CD4-positive, alpha-beta T cell (primary cell): ENCODE results near the gene SLC2A9. TPM values are rescaled to one million over a fixed set of nuclear protein-coding genes. Genes with fewer than 3 reads are reported as not detected.

Experiments used
- ATAC-seq: fragments of 200-7000 bp; cut with Tn5 transposase; one replicate; pipeline ENCODE4 v1.10.0; 2022; ENCODE audit warnings: mild to moderate bottlenecking; ENCODE audit not compliant: poor library complexity
- CTCF ChIA-PET: fragments of 350-600 bp; sonication (Branson Sonifier 250); formaldehyde crosslinking; loops from one replicate; lab custom pipeline; 2021; ENCODE audit warnings: antibody characterized with exemption, inconsistent platforms; lab: Charles Lee
- POLR2A ChIA-PET: fragments of 350-600 bp; sonication (Branson Sonifier 250); formaldehyde crosslinking; loops from one replicate; lab custom pipeline; 2021; ENCODE audit warnings: antibody characterized with exemption, inconsistent platforms; lab: Charles Lee
- DNase-seq, 14 experiments: peaks; one replicate each; pipeline ENCODE4 v3.0.0-alpha.2; 2013 to 2020; ENCODE audit warnings: mixed read lengths in 2 of 14
- H3K27ac ChIP-seq, 2 donors: one replicate each; pipeline versions ENCODE4 v1.5.1 to v1.7.0; 2013; ENCODE audit warnings: low read length in 2 of 2, low read depth in 1 of 2, mild to moderate bottlenecking in 1 of 2
- H3K27me3 ChIP-seq, 2 experiments: 1 replicate in 1 of 2; 2 replicates in 1 of 2; pipeline versions ENCODE4 v1.6.1 to v1.7.0; 2013; ENCODE audit warnings: low read length in 2 of 2, control low read depth in 1 of 2, mild to moderate bottlenecking in 1 of 2, moderate library complexity in 1 of 2; ENCODE audit not compliant: insufficient read depth in 2 of 2, control insufficient read depth in 1 of 2
- H3K36me3 ChIP-seq: one replicate; pipeline ENCODE4 v1.6.1; 2013; ENCODE audit warnings: low read length, control low read depth; ENCODE audit not compliant: insufficient read depth
- H3K4me1 ChIP-seq: one replicate; pipeline ENCODE4 v1.6.1; 2013; ENCODE audit warnings: low read length, control low read depth; ENCODE audit not compliant: insufficient read depth
- H3K4me3 ChIP-seq: one replicate; pipeline ENCODE4 v1.5.1; 2013; ENCODE audit warnings: mild to moderate bottlenecking, low read length, moderate library complexity
- H3K9me3 ChIP-seq, 2 experiments: 1 replicate in 1 of 2; 2 replicates in 1 of 2; pipeline versions ENCODE4 v1.6.1 to v1.7.0; 2013; ENCODE audit warnings: low read length in 2 of 2, mild to moderate bottlenecking in 2 of 2, control low read depth in 1 of 2, moderate library complexity in 1 of 2; ENCODE audit not compliant: control insufficient read depth in 1 of 2, insufficient read depth in 1 of 2
- H3K27ac Mint-ChIP-seq: one replicate; pipeline ENCODE4 v1.8.0; 2020; ENCODE audit warnings: mixed read lengths
- H3K27me3 Mint-ChIP-seq: one replicate; pipeline ENCODE4 v1.8.0; 2021; ENCODE audit warnings: mixed read lengths
- H3K36me3 Mint-ChIP-seq: one replicate; pipeline ENCODE4 v1.8.0; 2021; ENCODE audit warnings: low read depth, mixed read lengths
- H3K4me1 Mint-ChIP-seq: one replicate; pipeline ENCODE4 v1.8.0; 2021; ENCODE audit warnings: low read depth, mixed read lengths
- H3K4me3 Mint-ChIP-seq: one replicate; pipeline ENCODE4 v1.8.0; 2020; ENCODE audit warnings: mild to moderate bottlenecking, mixed read lengths
- H3K9me3 Mint-ChIP-seq: one replicate; pipeline ENCODE4 v1.8.0; 2020; ENCODE audit warnings: mixed read lengths
- CTCF ChIP-seq: fragments of 200-600 bp; IDR thresholded peaks from one replicate; pipeline ENCODE4 v1.8.0; 2022; ENCODE audit warnings: antibody characterized with exemption, mild to moderate bottlenecking
- intact Hi-C, 2 experiments: fragments of 100-400 bp; cut with DNase I in 1 of 2; cut with micrococcal nuclease in 1 of 2; formaldehyde crosslinking; loops; one replicate each; pipeline versions ENCODE4 v1.15.1 to v1.9.0; 2023 to 2025; cut with DNase I, micrococcal nuclease
- total RNA-seq, 174 experiments: library from RNA in 2 of 174; stranded (reverse) in 2 of 174; gene quantifications; one replicate each; pipeline ENCODE4 v1.2.3 and lab custom pipeline; 2021 to 2026

The SLC2A9 gene
- total RNA-seq, 2 experiments from 2014 or later, result 2.2 to 3.6 TPM

- ATAC-seq (no peak), DNase-seq (no peak)
- no peak overlapping the region for H3K27ac ChIP-seq
- peaks cover 3% of the 10 kb centered on the region for H3K36me3 ChIP-seq
- no peak overlapping the region for H3K4me3 ChIP-seq
- no peaks in the 10 kb centered on the region for H3K4me1 ChIP-seq
- no peaks in the 10 kb centered on the region for H3K9me3 ChIP-seq
- Mint-ChIP-seq H3K4me1 (no peaks in the 10 kb centered on the region), H3K36me3 (peaks cover 36% of the 10 kb centered on the region), H3K9me3 (no peaks in the 10 kb centered on the region), H3K4me3 (no peak overlapping the region), H3K27me3 (no peaks in the 10 kb centered on the region), H3K27ac (no peak overlapping the region)
- POLR2A ChIA-PET, result no interaction called here
- TF ChIP-seq CTCF, result no peak
- CTCF ChIA-PET, result no interaction called here
- intact Hi-C loops, result no loop called here
- H3K27me3 ChIP-seq, result no peaks in the 10 kb centered on the region
These were observed 30.3 kb upstream of the SLC2A9 start for GRCh38 chr4:10051517-10052135.

- Histone ChIP-seq H3K4me3 (no peak overlapping the region), H3K27ac (no peak overlapping the region), H3K36me3 (peaks cover 3% of the 10 kb centered on the region), H3K27me3 (no peaks in the 10 kb centered on the region), H3K4me1 (no peaks in the 10 kb centered on the region), H3K9me3 (no peaks in the 10 kb centered on the region)
- Mint-ChIP-seq H3K27ac (no peak overlapping the region), H3K9me3 (no peaks in the 10 kb centered on the region), H3K4me1 (no peaks in the 10 kb centered on the region), H3K36me3 (peaks cover 27% of the 10 kb centered on the region), H3K4me3 (no peak overlapping the region), H3K27me3 (no peaks in the 10 kb centered on the region)
- POLR2A ChIA-PET, result no interaction called here
- no peak for DNase-seq
- CTCF ChIA-PET, result no interaction called here
- no peak for ATAC-seq
- intact Hi-C loops, result no loop called here
- no peak for TF ChIP-seq CTCF
These were observed 29.4 kb upstream of the SLC2A9 start for GRCh38 chr4:10050721-10051120.

GRCh38 chr4:10050261-10050661, 29.0 kb upstream of the SLC2A9 start:
- DNase-seq, result no peak
- no peaks in the 10 kb centered on the region for H3K9me3 Mint-ChIP-seq
- POLR2A ChIA-PET, result no interaction called here

More at GRCh38 chr4:10050261-10050661, 29.0 kb upstream of the SLC2A9 start:
- Mint-ChIP-seq H3K4me3 (no peak overlapping the region), H3K4me1 (no peaks in the 10 kb centered on the region), H3K27me3 (no peaks in the 10 kb centered on the region), H3K36me3 (peaks cover 25% of the 10 kb centered on the region), H3K27ac (no peak overlapping the region)
- no peak overlapping the region for H3K27ac ChIP-seq
- CTCF ChIA-PET, result no interaction called here
- TF ChIP-seq CTCF, result no peak
- peaks cover 3% of the 10 kb centered on the region for H3K36me3 ChIP-seq
- no peak overlapping the region for H3K4me3 ChIP-seq
- no peaks in the 10 kb centered on the region for H3K4me1 ChIP-seq
- H3K9me3 ChIP-seq, result no peaks in the 10 kb centered on the region
- no peaks in the 10 kb centered on the region for H3K27me3 ChIP-seq
- intact Hi-C loops, result no loop called here
- no peak for ATAC-seq
